Duodenal mucosa (tissue), 2 donors: ENCODE measurements around the gene ZNF366.

Experiments
- H3K27ac ChIP-seq: one replicate; pipeline ENCODE4 v1.7.0; 2013; ENCODE audit warnings: low read depth, low read length
- H3K27me3 ChIP-seq, 2 donors: one replicate each; pipeline ENCODE4 v1.7.0; 2013; ENCODE audit warnings: low read length in 2 of 2, control low read depth in 1 of 2; ENCODE audit not compliant: insufficient read depth in 2 of 2, control insufficient read depth in 1 of 2
- H3K36me3 ChIP-seq, 2 donors: one replicate each; pipeline ENCODE4 v1.7.0; 2013; ENCODE audit warnings: low read length in 2 of 2, control low read depth in 1 of 2; ENCODE audit not compliant: insufficient read depth in 2 of 2, control insufficient read depth in 1 of 2
- H3K4me1 ChIP-seq, 2 donors: one replicate each; pipeline ENCODE4 v1.7.0; 2013; ENCODE audit warnings: low read length in 2 of 2, control low read depth in 1 of 2; ENCODE audit not compliant: insufficient read depth in 2 of 2, control insufficient read depth in 1 of 2
- H3K4me3 ChIP-seq, 2 donors: one replicate each; pipeline ENCODE4 v1.7.0; 2013; ENCODE audit warnings: low read length in 2 of 2, low read depth in 1 of 2
- H3K9ac ChIP-seq, 2 donors: one replicate each; pipeline ENCODE4 v1.7.0; 2013; ENCODE audit warnings: low read length in 2 of 2, low read depth in 1 of 2
- H3K9me3 ChIP-seq, 2 donors: one replicate each; pipeline ENCODE4 v1.7.0; 2013; ENCODE audit warnings: low read length in 2 of 2, control low read depth in 1 of 2; ENCODE audit not compliant: control insufficient read depth in 1 of 2

ZNF366 gene, protein sequence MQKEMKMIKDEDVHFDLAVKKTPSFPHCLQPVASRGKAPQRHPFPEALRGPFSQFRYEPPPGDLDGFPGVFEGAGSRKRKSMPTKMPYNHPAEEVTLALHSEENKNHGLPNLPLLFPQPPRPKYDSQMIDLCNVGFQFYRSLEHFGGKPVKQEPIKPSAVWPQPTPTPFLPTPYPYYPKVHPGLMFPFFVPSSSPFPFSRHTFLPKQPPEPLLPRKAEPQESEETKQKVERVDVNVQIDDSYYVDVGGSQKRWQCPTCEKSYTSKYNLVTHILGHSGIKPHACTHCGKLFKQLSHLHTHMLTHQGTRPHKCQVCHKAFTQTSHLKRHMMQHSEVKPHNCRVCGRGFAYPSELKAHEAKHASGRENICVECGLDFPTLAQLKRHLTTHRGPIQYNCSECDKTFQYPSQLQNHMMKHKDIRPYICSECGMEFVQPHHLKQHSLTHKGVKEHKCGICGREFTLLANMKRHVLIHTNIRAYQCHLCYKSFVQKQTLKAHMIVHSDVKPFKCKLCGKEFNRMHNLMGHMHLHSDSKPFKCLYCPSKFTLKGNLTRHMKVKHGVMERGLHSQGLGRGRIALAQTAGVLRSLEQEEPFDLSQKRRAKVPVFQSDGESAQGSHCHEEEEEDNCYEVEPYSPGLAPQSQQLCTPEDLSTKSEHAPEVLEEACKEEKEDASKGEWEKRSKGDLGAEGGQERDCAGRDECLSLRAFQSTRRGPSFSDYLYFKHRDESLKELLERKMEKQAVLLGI

DNA sequence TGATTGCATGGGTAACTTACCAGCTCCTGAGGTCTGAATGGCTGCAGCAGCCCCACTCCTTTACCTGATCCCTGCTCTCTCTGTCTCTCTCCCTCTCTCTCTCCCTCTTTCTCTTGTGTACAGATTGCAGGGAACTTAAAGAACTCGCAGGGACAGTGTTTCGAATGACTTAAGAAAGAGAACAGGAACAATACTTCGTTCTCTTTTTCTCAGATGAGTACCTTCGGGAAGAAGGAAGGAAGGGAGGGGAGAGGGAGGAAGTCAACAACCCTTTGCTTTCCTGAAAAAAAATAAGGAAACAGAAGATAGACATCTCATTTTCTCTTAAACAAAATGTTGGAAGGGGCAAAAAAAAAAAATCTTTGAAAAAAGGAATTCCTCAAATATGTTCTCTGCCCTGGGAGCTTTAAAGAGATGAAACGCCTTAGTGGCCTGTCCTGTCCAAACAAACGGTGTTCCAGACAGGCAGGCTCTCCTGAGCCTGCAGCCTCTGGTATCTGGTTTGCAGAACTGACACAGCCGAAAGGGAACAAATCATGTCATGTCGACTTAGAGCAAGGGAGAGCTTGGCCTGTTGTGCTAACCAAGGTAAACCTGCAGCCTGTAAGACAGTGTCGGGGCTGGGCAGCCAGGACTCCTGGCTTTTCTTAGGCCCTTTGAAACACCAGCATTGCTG is at the start of gene ZNF366:
Gene ZNF366 (minus strand): TSS at position 180 of the 676 bp plus-strand sequence. CDS start 45,914 bp downstream, outside the sequence.
- Histone ChIP-seq H3K27ac (no peak within 1 kb of the TSS), H3K4me1 (peaks cover 0 to 10% of the 10 kb centered on the region in 2 donors)

DNA sequence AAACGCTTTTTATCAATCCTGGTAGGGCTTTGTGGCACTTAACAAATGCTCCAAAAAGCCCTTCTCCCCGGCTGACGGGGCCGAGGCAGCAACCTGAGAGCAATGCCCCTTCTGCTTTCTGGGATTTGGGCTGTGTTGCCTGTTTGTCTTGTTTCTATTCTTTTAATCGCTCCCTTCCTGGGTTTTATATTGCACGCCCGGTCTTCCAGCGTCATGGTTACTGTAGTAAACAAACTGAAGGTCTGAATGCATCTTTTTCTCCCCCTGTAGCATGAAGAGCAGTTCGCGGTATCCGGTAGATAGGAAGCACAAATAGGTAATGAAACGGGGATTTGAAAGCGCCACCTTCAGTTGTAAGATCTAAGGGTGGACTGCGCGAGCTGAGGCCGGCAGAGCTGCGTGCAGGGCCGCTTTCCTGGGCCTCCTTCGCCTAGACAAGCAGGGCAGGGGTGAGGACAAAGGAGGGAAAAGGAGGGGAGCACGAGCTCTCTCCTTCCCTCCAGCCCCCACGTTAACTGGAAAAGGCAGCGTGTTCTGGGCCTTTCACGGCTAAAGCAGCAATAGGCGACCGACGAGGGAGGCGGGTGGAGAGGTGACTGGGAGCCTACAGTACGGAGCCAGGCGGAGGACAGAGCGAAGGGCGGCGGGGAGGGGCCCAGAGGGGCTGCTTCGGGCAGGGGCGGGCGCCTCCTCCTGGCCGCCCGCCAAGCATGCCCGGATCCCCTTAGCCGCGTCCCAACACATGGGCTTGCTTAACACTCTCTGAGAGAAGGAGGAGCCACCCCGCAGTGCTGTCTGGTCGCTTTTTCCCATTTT is 49.3 kb upstream of the ZNF366 start:
- Histone ChIP-seq H3K27me3 (peaks cover 0 to 2% of the 10 kb centered on the region in 2 donors), H3K36me3 (no peaks in the 10 kb centered on the region), H3K4me3 (peak overlapping the region; percentile 68 to 74), H3K9me3 (no peaks in the 10 kb centered on the region), H3K27ac (no peak overlapping the region), H3K9ac (peak overlapping the region; percentile 7 to 44), H3K4me1 (peaks cover 10 to 13% of the 10 kb centered on the region in 2 donors)

More for the DNA sequence above, at the start of gene ZNF366:
- H3K9ac ChIP-seq = peak within 1 kb of the TSS in 1 of 2 donors; percentile 2
- no peaks in the 10 kb centered on the region for H3K36me3 ChIP-seq
- no peaks in the 10 kb centered on the region for H3K9me3 ChIP-seq
- H3K27me3 ChIP-seq = no peaks in the 10 kb centered on the region
- peak within 1 kb of the TSS in 1 of 2 donors; percentile 17 for H3K4me3 ChIP-seq

GRCh38 chr5:72555871-72556270 is 48.7 kb upstream of the ZNF366 start:
- Histone ChIP-seq H3K4me3 (peak overlapping the region in 1 of 2 donors; percentile 68), H3K36me3 (no peaks in the 10 kb centered on the region), H3K9me3 (no peaks in the 10 kb centered on the region), H3K9ac (no peak overlapping the region), H3K4me1 (peaks cover 10 to 13% of the 10 kb centered on the region in 2 donors), H3K27me3 (no peaks in the 10 kb centered on the region), H3K27ac (no peak overlapping the region)

GRCh38 chr5:72554897-72555296 is 47.7 kb upstream of the ZNF366 start:
- H3K4me1 ChIP-seq = peaks cover 10 to 13% of the 10 kb centered on the region in 2 donors
- H3K27ac ChIP-seq = no peak overlapping the region
- no peak overlapping the region for H3K9ac ChIP-seq
- H3K27me3 ChIP-seq = no peaks in the 10 kb centered on the region
- H3K36me3 ChIP-seq = no peaks in the 10 kb centered on the region
- H3K9me3 ChIP-seq = no peaks in the 10 kb centered on the region
- H3K4me3 ChIP-seq = no peak overlapping the region

- H3K36me3 ChIP-seq = no peaks in the 10 kb centered on the region
- H3K9me3 ChIP-seq = peaks cover 0 to 3% of the 10 kb centered on the region in 2 donors
- no peak overlapping the region for H3K27ac ChIP-seq
- H3K9ac ChIP-seq = no peak overlapping the region
- peaks cover 10 to 13% of the 10 kb centered on the region in 2 donors for H3K4me1 ChIP-seq
- no peak overlapping the region for H3K4me3 ChIP-seq
- no peaks in the 10 kb centered on the region for H3K27me3 ChIP-seq
Measured at GRCh38 chr5:72552041-72552557, 44.9 kb upstream of the ZNF366 start.

DNA sequence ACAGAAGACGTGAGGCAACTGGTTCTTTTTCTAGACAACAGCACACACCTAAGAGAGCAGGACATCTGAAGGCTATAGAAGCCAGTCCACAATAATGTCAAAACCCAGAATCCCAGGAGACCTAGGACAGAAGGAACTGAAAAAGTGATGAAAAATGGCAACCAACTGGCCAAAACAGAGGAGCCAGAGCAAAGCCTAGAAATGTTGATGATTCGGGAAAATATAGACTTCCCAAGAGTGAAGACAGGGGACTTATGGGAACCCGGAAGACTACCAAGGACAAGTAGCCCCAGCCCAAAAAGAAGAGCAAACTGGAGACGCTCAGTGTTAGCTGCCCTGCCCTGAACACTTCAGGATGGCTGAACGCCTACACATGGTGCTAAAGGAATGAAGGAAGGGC is 43.4 kb upstream of the ZNF366 start:
- Histone ChIP-seq H3K4me3 (no peak overlapping the region), H3K4me1 (peaks cover under 1% of the 10 kb centered on the region in 2 donors), H3K27ac (no peak overlapping the region), H3K27me3 (no peaks in the 10 kb centered on the region), H3K9me3 (peaks cover 3 to 4% of the 10 kb centered on the region in 2 donors), H3K9ac (no peak overlapping the region), H3K36me3 (no peaks in the 10 kb centered on the region)

DNA sequence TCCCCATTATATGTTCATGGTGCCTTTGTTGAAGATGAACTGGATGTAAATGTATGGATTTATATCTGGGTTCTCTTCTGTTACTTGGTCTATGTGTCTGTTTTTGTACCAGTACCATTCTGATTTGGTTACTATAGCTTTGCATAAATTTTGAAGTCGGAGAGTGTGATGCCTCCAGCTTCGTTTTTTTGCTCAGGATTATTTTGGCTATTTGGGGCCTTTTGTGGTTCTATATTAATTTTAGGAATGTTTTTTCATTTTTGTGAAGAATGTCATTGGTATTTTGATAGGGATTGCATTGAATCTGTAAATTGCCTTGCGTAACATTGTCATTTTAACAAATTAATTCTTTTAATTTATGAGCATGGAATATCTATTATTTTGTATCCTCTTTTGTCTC is 36.6 kb upstream of the ZNF366 start:
- Histone ChIP-seq H3K9ac (no peak overlapping the region), H3K27me3 (no peaks in the 10 kb centered on the region), H3K9me3 (peaks cover 3 to 5% of the 10 kb centered on the region in 2 donors), H3K4me3 (no peak overlapping the region), H3K4me1 (no peaks in the 10 kb centered on the region), H3K36me3 (no peaks in the 10 kb centered on the region), H3K27ac (no peak overlapping the region)

GRCh38 chr5:72543365-72543764 is 36.2 kb upstream of the ZNF366 start:
- Histone ChIP-seq H3K27me3 (no peaks in the 10 kb centered on the region), H3K27ac (no peak overlapping the region), H3K4me3 (no peak overlapping the region), H3K4me1 (no peaks in the 10 kb centered on the region), H3K36me3 (no peaks in the 10 kb centered on the region), H3K9ac (no peak overlapping the region), H3K9me3 (peaks cover 3 to 5% of the 10 kb centered on the region in 2 donors)

GRCh38 chr5:72542695-72543094 is 35.5 kb upstream of the ZNF366 start:
- Histone ChIP-seq H3K9ac (no peak overlapping the region), H3K9me3 (peaks cover under 1 to 5% of the 10 kb centered on the region in 2 donors), H3K27me3 (no peaks in the 10 kb centered on the region), H3K4me3 (no peak overlapping the region), H3K4me1 (no peaks in the 10 kb centered on the region), H3K27ac (no peak overlapping the region), H3K36me3 (no peaks in the 10 kb centered on the region)
